HG03354 (cell line): ENCODE data around the gene RNF10.
"Not testable (repeated sequence)": the region's sequence is repeated elsewhere in the genome, so short reads cannot be mapped to it uniquely, and the experiment has no call there.

Experiments
- ATAC-seq: cut with Tn5 transposase; IDR thresholded peaks from one replicate; pipeline ENCODE4 v1.9.1; 2021; ENCODE audit warnings: mild to moderate bottlenecking; ENCODE audit not compliant: unreplicated experiment, poor library complexity, severe bottlenecking

Gene RNF10

GRCh38 chr12:120599672-120600552 is 65.8 kb downstream of the RNF10 start:
- no peak for ATAC-seq

GRCh38 chr12:120602416-120602815 is 68.3 kb downstream of the RNF10 start:
- ATAC-seq: not testable (repeated sequence)

- no peak for ATAC-seq
These were observed 76.4 kb downstream of the RNF10 start for GRCh38 chr12:120610560-120610959.

DNA sequence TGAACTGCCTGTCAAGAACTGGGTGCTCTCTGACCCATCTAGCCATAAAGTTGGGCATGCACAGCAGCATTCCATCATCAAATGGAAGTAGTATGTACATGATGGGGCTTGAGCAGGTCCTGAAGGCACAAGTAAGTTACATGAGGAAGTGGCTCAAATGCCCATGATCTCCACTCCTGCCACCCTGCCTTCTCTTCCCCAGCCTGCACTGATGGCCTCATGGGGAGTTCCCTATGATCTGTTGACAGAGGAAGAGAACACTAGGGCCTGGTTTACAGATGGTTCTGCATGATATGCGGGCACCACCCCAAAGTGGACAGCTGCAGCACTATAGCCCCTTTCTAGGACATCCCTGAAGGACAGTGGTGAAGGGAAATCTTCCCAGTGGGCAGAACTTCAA is 77.4 kb downstream of the RNF10 start:
- ATAC-seq: not testable (repeated sequence)

- ATAC-seq: no peak
These were observed 80.7 kb downstream of the RNF10 start for GRCh38 chr12:120614848-120615247.

DNA sequence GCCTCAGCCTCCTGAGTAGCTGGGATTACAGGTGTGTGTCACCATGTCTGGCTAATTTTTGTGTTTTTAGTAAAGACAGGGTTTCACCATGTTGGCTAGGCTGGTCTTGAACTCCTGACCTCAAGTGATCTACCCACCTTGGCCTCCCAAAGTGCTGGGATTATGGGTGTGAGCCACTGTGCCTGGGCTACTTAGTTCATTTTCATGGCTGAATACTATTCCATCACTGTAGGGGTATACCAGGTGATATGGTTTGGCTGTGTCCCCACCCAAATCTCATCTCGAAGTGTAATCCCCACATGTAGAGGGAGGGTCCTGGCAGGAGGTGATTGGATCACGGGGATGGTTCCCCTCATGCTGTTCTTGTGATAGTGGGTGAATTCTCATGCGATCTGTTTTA is 83.0 kb downstream of the RNF10 start:
- not testable (repeated sequence) for ATAC-seq

GRCh38 chr12:120617767-120618166 is 83.6 kb downstream of the RNF10 start:
- not testable (repeated sequence) for ATAC-seq

DNA sequence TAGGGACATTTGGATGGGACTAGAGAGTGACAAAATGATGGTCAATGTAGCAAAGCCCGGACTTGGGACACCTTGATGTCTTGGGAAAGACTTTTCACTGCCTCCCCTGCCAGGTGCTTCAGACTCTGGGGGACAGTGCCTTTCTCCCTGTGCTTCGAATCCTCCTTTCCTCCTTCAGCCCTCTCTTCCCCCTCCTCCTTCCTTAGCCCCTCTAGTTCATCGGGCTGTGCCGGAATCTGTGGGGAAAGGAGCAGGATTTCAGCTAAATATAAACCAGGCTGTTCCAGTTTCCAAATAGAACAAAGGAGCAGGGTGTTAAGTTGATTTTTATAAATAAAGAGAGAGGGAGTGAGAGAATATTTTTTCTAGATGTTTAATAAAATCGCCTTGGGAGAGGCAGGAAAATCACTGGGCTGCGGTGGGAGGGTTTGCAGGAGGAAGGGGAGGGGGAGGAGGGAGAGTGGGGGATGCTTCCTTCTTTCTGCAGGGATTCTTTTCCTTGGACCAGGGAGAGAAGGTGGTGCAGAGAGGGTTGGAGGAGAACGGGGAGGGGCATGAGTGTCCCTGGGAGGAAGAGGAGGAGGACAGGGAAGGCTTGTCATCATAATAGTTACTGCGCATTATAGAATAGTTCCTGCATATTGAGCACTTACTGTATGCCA is 84.9 kb downstream of the RNF10 start:
- no peak for ATAC-seq

- no peak for ATAC-seq
These were observed 86.5 kb downstream of the RNF10 start for GRCh38 chr12:120620624-120621023.

GRCh38 chr12:120625557-120626419 is 91.6 kb downstream of the RNF10 start:
- no peak for ATAC-seq
